ENCODE data around the gene SLC46A2. TPM values are rescaled to one million over a fixed set of nuclear protein-coding genes. Genes with fewer than 3 reads are reported as not detected.

SLC46A2 gene
- total and polyA plus RNA-seq, 2 of the 8 experiments (the other 6 are each of a cell fraction or from before 2014, with no cell fraction given): 0.03 TPM; not detected in 1

DNA sequence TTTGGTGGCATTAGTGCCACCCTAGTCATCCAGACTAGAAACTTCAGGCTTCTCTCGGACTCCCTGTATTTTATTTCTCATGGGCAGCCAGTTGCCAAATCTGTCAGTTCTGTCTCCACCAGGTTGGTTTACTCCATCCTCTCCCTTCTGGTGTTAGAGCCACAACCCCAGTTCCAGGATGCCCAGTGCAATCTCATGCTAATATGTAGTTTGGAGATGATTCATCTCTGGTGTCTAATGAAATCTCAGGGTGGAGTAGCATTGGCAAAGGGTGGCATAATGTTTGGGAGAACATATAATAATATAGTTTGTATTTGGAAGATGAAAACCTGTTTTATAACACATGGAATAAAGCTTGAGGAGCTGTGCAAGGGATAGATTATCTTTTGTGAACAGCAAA is 30.2 kb downstream of the SLC46A2 start:
- CTCF ChIA-PET (ENCODE audit: partially characterized antibody): interaction anchor here (0.9 to 6.0 kb wide), 7 partner anchors 12 to 42 kb away, joined by 3 to 51 read pairs (median 4); no protein-coding TSS in a partner anchor
- 95% methylated on average over 1 of the region's 1 CpG; no CpG with 5 or more reads in 1 of the 2 experiments for WGBS, 2 experiments (ENCODE audit: extremely low coverage in 1 of 2, insufficient coverage in 1 of 2, insufficient read length in 1 of 2, insufficient replicate concordance in 2 of 2, low coverage in 1 of 2, low lambda C conversion rate in 2 of 2, missing lambda C conversion rate in 1 of 2)
- DNase-seq (ENCODE audit: low read depth in 1 of 2, low spot score in 2 of 2): no peak
- TF ChIP-seq CHD2 (IDR thresholded peaks at IDR 0.05; ENCODE audit: low read length) (no peak), MAFK (IDR thresholded peaks at IDR 0.05; ENCODE audit: low read depth, low read length) (no peak), POLR2AphosphoS5 (IDR thresholded peaks at IDR 0.05; ENCODE audit: low read depth, low read length) (no peak), BRCA1 (IDR thresholded peaks at IDR 0.05; ENCODE audit: low read depth, low read length) (no peak), HDAC6 (IDR thresholded peaks at IDR 0.05; ENCODE audit: low read depth, low read length) (no peak), BCL11A (IDR thresholded peaks at IDR 0.05; ENCODE audit: low read depth in 2 of 2, low read length in 2 of 2) (no peak), EZH2 (IDR thresholded peaks at IDR 0.05; ENCODE audit: low read depth, low read length, severe bottlenecking) (no peak), SP2 (IDR thresholded peaks at IDR 0.05; ENCODE audit: low read length) (no peak), KDM1A (IDR thresholded peaks at IDR 0.05; ENCODE audit: borderline replicate concordance, low read length) (no peak), KDM5A (IDR thresholded peaks at IDR 0.05; ENCODE audit: low read length) (no peak), PHF8 (conservative IDR thresholded peaks at IDR 0.05; ENCODE audit: low read depth, low read length) (no peak), HDAC2 (IDR thresholded peaks at IDR 0.05; ENCODE audit: borderline replicate concordance in 1 of 2, low read depth in 2 of 2, low read length in 2 of 2) (no peak)

More for the DNA sequence above, 30.2 kb downstream of the SLC46A2 start:
- H2AK5ac ChIP-seq (ENCODE audit: low read depth, low read length): no peak overlapping the region
- H2AFZ ChIP-seq (ENCODE audit: low read length): no peak overlapping the region
- no peak overlapping the region for H2BK12ac ChIP-seq (ENCODE audit: low read depth, low read length)
- H4K8ac ChIP-seq (ENCODE audit: extremely low read depth, insufficient read depth, low read length): no peak overlapping the region
- H4K91ac ChIP-seq (replicated peaks; ENCODE audit: insufficient read length, low read length): no peak overlapping the region
- no peak overlapping the region for H2BK5ac ChIP-seq (ENCODE audit: low read depth, low read length)
- no peak overlapping the region for H3K4me2 ChIP-seq (ENCODE audit: insufficient read depth in 1 of 2, low read depth in 2 of 2, low read length in 2 of 2)
- no peak overlapping the region for H3K4me3 ChIP-seq (ENCODE audit: extremely low read depth in 1 of 4, insufficient read depth in 2 of 4, low read depth in 3 of 4, low read length in 4 of 4)
- no peaks in the 10 kb centered on the region for H3K27me3 ChIP-seq (replicated peaks in 1 of 4; ENCODE audit: control insufficient read depth in 3 of 4, extremely low read depth in 1 of 4, insufficient read depth in 3 of 4, low read length in 3 of 4)
- no peak overlapping the region for H3K4ac ChIP-seq (replicated peaks; ENCODE audit: insufficient read length, low read depth, low read length)
- no peak overlapping the region for H4K5ac ChIP-seq (ENCODE audit: insufficient read length, low read depth, low read length)
- H3K79me1 ChIP-seq (ENCODE audit: low read depth, low read length): peaks cover 2% of the 10 kb centered on the region; the same call in 1 of the 2 replicates
- H3K14ac ChIP-seq (ENCODE audit: insufficient read length): no peak overlapping the region
- no peak overlapping the region for H2BK15ac ChIP-seq (ENCODE audit: low read length)
- H3K23ac ChIP-seq (ENCODE audit: insufficient read length): no peak overlapping the region
- H3K79me2 ChIP-seq (ENCODE audit: control insufficient read depth in 1 of 2, insufficient read depth in 2 of 2, low read length in 2 of 2): no peaks in the 10 kb centered on the region
- H3K9me3 ChIP-seq (ENCODE audit: insufficient read depth in 2 of 2, low read depth in 1 of 2, low read length in 1 of 2): no peaks in the 10 kb centered on the region
- no peak overlapping the region for H3K56ac ChIP-seq (replicated peaks; ENCODE audit: insufficient read length, low read depth, low read length)
- no peak for FAIRE-seq
- peaks cover 4% of the 10 kb centered on the region; the same call in 1 of the 2 replicates for H3K23me2 ChIP-seq (ENCODE audit: low read depth, low read length)
- H3K18ac ChIP-seq (ENCODE audit: extremely low read depth, low read length): no peak overlapping the region
- H4K20me1 ChIP-seq (replicated peaks in 1 of 2; ENCODE audit: control insufficient read depth in 1 of 2, insufficient read depth in 2 of 2, low read length in 2 of 2): no peaks in the 10 kb centered on the region
- H3K4me1 ChIP-seq (replicated peaks in 1 of 4; ENCODE audit: control insufficient read depth in 3 of 4, insufficient read depth in 4 of 4, low read length in 3 of 4): no peaks in the 10 kb centered on the region
- no peaks in the 10 kb centered on the region for H3K36me3 ChIP-seq (ENCODE audit: control insufficient read depth in 2 of 4, insufficient read depth in 4 of 4, low read length in 3 of 4)
- POLR2A ChIA-PET (ENCODE audit: partially characterized antibody): no interaction called here
- H2BK20ac ChIP-seq (ENCODE audit: low read length): no peak overlapping the region
- no peak overlapping the region for H3K9ac ChIP-seq (replicated peaks in 1 of 4; ENCODE audit: extremely low read depth in 1 of 4, low read depth in 3 of 4, low read length in 3 of 4)
- H3K27ac ChIP-seq (ENCODE audit: low read depth, low read length): no peak overlapping the region
- no peak overlapping the region for H2BK120ac ChIP-seq (replicated peaks; ENCODE audit: low read depth, low read length)
